Stimulated activated CD4-positive, alpha-beta T cell treated with anti-CD3 and anti-CD28 coated beads, Interleukin-4, amount 100 ng/mL, for 24 hours (primary cell): Measurements from ENCODE around the gene PNPLA7.

Experiments used
- DNase-seq: peaks from one replicate; pipeline ENCODE4 v3.0.0-alpha.2; 2020

Gene PNPLA7

GRCh38 chr9:137492464-137493363 lies 57.5 kb downstream of the PNPLA7 start:
- DNase-seq: no peak

DNA sequence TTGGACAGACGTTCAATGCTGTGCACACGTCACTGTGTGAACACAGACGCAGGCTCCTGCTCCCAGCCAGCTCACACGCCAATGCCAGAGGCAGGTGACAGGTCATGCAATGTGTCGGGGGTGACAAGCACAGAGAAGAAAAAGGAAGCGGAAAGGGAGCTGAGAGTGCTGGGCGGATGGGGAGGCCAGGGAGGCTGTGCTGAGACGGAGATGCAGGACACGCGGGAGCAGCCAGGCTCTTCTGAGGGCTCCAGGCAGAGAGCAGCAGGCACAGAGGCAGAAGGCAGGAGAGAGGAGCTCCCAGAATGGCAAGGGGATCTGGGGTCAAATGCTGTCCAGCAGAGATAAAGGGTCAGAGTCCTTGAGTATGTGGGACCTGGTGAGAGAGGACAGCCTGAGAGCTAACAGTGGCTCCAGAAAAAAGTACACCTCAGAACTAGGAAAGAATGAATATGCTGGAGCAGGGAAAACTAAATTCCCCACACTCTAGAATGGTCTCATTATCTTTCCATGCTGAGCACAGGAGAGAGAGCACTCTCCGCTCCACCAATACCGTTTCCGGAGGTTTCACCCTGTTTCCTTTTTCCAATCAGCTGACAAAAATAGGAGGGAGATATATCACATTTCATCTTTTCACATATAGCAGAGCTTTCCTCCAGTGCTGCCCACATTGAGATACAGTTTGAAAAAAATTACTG lies 58.3 kb downstream of the PNPLA7 start:
- no peak for DNase-seq

- no peak for DNase-seq
Measured at GRCh38 chr9:137490532-137491186, 59.5 kb downstream of the PNPLA7 start.

- no peak for DNase-seq
Measured at GRCh38 chr9:137488906-137489305, 61.3 kb downstream of the PNPLA7 start.

GRCh38 chr9:137488327-137488653 lies 61.9 kb downstream of the PNPLA7 start:
- no peak for DNase-seq

DNA sequence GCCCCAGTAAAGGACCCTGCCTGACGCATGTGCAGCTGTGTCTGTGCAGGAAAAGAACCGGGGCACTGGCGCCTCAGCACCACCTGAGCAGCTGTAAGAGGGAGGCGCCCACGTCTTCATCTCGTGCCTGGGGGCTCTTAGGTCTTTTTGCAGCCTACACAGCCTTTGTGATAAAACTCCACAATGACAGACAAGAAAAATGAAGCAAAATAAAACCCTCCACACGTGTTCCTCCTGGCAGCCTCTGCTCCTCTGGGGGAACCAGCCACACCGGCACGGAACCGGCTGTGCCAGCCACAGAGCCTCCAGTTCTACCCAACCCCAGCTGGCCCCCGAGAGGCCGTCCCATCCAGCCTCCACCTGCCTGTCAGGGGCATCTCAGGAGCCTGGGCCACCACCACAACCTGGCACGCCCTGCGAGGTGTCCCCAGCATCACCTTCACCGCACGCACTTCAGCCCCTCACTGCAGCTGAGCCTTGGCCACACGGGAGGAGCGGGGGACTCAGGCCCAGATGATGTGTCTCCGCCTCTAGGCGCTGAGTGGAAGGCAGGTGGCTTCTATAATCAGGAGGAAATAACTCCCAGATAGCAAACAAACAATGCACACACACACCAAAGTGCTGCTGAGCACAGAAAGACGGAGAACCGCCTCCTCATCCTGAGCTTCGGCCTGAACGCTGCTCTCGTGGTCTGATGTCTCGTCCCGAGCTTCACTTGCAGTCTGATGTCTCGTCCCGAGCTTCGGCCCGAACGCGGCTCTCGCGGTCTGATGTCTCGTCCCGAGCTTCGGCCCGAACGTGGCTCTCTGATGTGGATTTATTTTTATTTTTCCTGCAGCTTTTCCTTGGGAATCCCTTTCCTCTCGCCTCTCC lies 62.5 kb downstream of the PNPLA7 start:
- DNase-seq: no peak

DNA sequence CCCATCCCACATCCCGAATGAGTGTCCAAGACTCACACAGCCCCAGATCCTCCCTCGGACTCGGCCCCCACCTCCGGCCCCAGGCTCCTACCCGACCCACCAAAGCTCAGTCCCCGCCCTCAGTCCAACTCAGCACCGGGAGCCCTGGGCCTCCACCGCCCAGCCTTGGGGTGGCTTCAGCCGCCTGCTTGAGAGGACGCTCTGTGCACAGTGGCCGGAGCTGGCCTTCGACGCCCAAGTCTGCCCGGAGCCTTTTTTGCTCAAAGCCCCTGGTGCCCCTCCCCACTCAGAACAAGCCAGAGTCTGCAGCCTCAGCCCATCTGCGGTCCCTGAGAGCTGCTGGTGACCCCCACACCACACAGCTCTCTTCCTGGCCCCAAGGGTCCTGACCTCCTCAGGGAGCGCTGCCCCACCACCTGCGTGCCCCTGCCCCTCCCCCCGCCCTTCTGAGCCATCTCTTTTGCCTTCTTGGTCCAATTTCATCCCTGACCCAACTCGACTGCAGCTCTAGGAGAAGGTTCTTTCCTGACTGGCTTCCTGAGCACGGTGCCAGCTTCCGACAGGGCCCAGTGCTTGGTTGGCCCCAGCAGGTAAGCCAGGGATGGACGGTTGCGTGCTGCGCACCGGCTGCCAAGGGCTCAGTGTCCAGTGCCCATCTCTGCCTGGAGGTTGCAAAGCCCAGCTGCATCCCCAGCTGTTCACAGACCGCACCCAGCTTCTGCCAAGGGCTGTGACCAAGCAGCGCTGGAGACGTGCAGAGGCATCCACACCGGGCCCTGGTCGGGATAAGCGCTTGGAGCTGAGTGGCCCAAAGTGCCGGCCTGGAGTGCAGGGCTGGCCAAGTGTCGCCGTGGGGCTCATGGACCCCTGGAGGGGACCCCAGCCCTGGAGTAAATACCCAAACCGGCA lies 63.4 kb downstream of the PNPLA7 start:
- DNase-seq: no peak

DNA sequence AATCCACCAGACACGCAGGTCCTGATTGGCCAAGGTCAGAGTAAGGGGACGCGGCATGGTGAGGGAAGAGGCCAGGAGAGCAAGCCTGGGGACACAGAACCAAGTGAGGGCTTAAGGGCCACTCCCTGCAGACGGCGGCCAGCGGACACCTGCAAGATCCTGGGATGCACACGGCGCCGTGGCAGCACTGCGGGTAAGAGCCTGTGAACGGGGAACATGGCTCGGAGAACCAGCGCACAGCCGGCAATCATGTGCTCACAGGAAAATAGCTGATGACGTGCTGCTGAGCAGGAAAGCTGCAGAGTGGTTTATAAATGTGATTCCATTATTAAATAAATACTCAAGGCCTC lies 64.1 kb downstream of the PNPLA7 start:
- no peak for DNase-seq

DNA sequence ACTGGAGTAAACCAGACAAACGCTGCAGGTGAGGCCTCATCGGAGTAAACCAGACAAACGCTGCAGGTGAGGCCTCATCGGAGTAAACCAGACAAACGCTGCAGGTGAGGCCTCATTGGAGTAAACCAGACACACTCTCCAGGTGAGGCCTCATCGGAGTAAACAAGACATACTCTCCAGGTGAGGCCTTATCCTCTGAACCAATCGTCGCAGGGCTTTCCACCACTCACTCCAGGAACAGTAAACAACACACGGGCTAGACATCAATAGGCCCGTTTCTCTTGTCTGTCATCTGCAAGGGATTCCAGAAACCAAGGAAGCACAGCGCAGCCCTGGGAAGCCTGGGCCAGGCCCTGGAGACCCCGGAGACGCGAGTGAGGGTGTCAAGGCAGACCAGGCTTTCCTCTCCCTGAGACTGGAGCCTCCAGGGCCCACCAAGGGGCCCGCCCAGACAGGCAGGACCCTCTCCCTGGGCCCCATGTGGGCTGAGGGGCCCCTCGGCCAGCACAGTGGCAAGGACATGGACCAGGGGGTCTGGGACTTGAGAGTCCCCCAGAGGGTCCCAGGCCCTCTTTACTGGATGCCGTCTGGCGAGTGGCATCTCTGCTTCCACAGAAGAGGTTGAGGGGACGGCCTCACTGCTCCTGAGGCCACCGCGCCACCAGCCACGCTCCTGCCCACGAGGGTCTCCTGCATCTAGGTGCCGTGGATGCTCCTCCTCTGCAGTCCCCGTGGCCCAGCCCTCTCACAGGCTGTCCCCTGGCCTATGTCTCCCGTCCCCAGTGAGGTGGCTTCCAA lies 64.7 kb downstream of the PNPLA7 start:
- no peak for DNase-seq

- no peak for DNase-seq
Measured at GRCh38 chr9:137484551-137485315, 65.5 kb downstream of the PNPLA7 start.

DNA sequence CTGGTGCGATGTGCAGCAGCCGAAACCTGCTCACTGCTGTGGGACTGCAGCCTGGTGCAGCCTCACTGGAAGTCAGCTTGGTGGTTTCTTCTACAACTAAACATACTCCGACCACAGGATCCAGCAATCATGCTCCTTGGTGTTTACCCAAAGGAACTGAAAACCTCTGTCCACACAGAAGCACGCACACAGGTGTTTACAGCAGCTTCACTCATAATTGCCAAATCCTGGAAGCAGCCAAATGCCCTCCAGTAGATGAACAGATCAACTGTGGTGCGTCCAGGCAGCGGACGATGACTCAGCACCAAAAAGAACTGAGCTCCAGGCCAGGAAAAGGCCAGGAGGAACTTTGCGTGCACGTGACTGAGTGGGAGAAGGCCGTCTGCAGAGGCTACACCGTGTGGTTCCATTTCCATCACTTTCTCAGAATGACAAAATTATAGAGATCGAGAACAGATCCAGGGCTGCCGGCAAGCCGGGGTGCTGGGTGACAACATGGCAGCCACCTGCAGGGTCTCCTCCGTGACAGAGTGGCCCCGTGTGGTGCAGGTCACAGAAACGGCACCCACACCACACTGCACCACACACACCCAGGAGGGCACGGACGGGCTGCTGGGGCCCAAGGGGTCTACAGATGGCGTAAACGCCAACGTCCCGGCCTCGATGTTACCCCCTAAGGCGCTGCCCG lies 68.0 kb downstream of the PNPLA7 start:
- DNase-seq: no peak

- DNase-seq: no peak
Measured at GRCh38 chr9:137480686-137481683, 69.2 kb downstream of the PNPLA7 start.

- no peak for DNase-seq
Measured at GRCh38 chr9:137479892-137480685, 70.1 kb downstream of the PNPLA7 start.

DNA sequence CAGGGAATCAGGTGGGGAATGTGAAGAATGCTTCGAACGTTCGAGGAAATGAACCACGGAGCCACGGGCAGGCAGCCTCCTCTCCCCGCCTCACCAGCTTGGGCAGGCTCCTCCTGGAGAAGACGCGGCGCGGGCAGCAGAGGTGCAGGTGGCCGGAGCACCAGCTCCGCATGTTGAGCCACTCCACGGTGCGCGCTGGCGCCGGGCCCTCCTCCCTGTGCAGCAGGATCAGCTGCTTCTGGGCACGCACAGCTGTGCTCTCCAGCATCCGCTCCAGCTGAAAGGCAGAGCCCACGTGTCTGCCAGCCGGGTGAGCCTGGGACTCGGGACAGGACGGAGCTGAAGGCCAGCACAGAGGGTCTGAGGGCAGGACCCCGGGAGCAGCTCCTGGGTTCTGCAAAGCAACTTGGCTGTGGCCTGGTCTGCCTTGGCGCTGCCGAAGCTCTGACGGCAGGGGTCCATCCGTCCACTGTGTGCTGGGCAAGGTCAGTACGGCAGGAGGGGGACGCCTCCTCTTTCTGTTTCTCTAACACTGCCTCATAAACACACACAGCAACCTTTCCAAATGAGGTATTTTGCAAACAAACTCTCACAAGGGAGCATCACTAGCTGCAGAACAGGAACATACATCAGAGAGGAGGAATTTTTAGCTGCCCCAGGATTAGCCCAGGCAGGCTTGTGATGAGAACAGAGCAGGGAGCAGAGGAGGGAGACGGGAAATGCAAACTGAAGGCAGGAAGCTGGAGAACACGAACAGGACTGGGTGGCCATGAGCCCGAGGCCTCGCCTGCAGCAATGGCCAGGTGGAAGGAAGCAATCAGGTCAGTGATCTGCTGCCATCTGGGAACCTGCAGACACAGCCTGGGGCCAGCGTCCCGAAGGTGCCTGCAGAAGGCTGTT lies 71.0 kb downstream of the PNPLA7 start:
- DNase-seq: no peak

DNA sequence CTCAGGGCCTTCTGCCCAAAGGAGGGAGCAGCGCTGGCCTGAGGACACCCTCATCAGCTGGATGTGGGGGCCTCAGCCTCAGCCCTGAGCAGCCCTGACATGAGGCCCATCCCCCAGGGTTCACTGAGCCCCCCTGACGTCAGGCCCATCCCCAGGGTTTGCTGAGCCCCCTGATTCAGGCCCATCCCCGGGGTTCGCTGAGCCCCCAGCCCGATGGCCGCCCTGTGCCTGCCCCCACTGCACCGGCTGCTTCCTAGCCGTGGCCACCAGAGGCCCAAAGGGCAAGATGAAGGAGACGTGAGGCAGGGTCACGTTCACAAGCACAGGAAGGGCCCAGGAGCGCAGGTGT lies 71.6 kb downstream of the PNPLA7 start:
- DNase-seq: no peak
